OCI-LY7 (cell line): ENCODE results near the gene LY6G6F.

ENCODE experiments used
- EZH2phosphoT487 ChIP-seq: fragments of 200-600 bp; sonication (generic); IDR thresholded peaks from 2 replicates; pipeline ENCODE4 v1.6.1; 2018; ENCODE audit warnings: low read depth, borderline replicate concordance, mild to moderate bottlenecking, mixed run types, antibody characterized with exemption, low read length, moderate library complexity, mixed read lengths
- TF ChIP-seq, protein P1 (sequence below): fragments of 200-600 bp; sonication (generic); conservative IDR thresholded peaks from 2 replicates; pipeline ENCODE4 v1.5.1; 2014; ENCODE audit warnings: mild to moderate bottlenecking, antibody characterized with exemption, low read length, moderate library complexity, mixed read lengths

DNA sequence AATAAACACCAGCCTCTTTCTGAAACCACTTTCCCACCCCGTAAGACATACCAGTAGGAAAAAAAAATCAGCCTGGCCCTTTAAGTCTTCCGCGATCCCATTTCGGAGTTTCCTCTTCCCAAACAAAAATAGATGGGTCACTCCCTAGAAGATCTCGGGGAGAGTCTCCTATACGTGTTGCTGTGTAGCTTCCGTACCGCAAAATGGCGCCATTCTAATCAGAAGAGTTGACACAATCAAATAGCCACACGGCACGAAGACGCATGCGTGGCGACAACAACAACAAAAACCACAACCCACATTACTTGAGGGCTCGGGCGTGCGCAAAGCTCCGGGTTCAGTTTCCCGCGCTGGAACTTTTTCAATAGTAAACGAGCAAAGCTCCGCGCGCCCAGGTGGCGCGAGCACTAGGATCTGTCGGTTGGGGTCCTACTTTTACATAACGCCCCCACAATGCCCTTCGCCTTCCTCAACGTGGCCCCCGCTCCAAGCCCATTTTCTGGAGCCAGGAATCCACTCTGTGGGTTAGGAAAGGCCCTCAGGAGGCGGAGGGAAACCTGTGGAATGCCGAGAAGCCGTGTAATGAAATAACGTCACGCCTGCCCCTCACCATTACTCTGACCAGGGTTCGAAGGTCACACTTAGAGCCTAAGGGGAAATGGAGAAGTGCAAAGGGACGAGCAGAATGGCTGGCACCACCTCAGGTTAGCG lies 41.7 kb upstream of the LY6G6F start, which contains the start of gene GPANK1:
- TF ChIP-seq, protein P1, sequence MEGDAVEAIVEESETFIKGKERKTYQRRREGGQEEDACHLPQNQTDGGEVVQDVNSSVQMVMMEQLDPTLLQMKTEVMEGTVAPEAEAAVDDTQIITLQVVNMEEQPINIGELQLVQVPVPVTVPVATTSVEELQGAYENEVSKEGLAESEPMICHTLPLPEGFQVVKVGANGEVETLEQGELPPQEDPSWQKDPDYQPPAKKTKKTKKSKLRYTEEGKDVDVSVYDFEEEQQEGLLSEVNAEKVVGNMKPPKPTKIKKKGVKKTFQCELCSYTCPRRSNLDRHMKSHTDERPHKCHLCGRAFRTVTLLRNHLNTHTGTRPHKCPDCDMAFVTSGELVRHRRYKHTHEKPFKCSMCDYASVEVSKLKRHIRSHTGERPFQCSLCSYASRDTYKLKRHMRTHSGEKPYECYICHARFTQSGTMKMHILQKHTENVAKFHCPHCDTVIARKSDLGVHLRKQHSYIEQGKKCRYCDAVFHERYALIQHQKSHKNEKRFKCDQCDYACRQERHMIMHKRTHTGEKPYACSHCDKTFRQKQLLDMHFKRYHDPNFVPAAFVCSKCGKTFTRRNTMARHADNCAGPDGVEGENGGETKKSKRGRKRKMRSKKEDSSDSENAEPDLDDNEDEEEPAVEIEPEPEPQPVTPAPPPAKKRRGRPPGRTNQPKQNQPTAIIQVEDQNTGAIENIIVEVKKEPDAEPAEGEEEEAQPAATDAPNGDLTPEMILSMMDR, result 0 out of 2 replicates have a peak, but pooled peaks have one; percentile 28
- TF ChIP-seq EZH2phosphoT487, result no peak
